ENCODE results near the gene GSC2. TPM values are rescaled to one million over a fixed set of nuclear protein-coding genes. Genes with fewer than 3 reads are reported as not detected.

GSC2 gene
- total and polyA plus RNA-seq, 9 of the 15 experiments (the other 6 are each of a cell fraction or from before 2014, with no cell fraction given) = not detected

GRCh38 chr22:19151329-19152191 lies 1.5 kb upstream of the GSC2 start:
- CTCF ChIA-PET (ENCODE audit: low intra/inter-chr PET ratio) = no interaction called here
- ATAC-seq = no peak
- TF ChIP-seq PTBP1 (IDR thresholded peaks at IDR 0.05; ENCODE audit: low read depth, low read length) = peak; percentile 92; the same call in 1 of the 2 replicates
- TF ChIP-seq RCOR1 (IDR thresholded peaks at IDR 0.05; ENCODE audit: borderline replicate concordance in 1 of 2, low read depth in 2 of 2, low read length in 2 of 2) = peak in 1 of 2 experiments; percentile 71; a peak in 2 of 4 replicates
- TF ChIP-seq ZNF583 (CRISPR knock-in tag; IDR thresholded peaks at IDR 0.05) = no peak
- no peak for TF ChIP-seq MXD1 (CRISPR knock-in tag; IDR thresholded peaks at IDR 0.05; ENCODE audit: borderline replicate concordance, poor library complexity, severe bottlenecking)
- TF ChIP-seq MTF1 (CRISPR knock-in tag; IDR thresholded peaks at IDR 0.05; ENCODE audit: borderline replicate concordance) = peak; percentile 69; the same call in 1 of the 2 replicates
- TF ChIP-seq HDAC1 (IDR thresholded peaks at IDR 0.05) = 0 out of 4 replicates have a peak, but pooled peaks of 1 of the 2 experiments have one; percentile 35
- 0 out of 2 replicates have a peak, but pooled peaks have one; percentile 5 for TF ChIP-seq ZBTB26 (CRISPR knock-in tag; IDR thresholded peaks at IDR 0.05)
- TF ChIP-seq SMARCA5 (IDR thresholded peaks at IDR 0.05) = peak; percentile 97
- TF ChIP-seq KLF10 (CRISPR knock-in tag; IDR thresholded peaks at IDR 0.05) = no peak
- no peak for TF ChIP-seq ID3 (CRISPR knock-in tag; IDR thresholded peaks at IDR 0.05)
- TF ChIP-seq ID3 (tag; IDR thresholded peaks at IDR 0.05) = 0 out of 2 replicates have a peak, but pooled peaks have one; percentile 14
- 0 out of 2 replicates have a peak, but pooled peaks have one; percentile 10 for TF ChIP-seq ETV1 (tag; conservative IDR thresholded peaks at IDR 0.05; ENCODE audit: low read depth)
- TF ChIP-seq CHD4 (IDR thresholded peaks at IDR 0.05; ENCODE audit: insufficient read depth, insufficient replicate concordance, low read depth, low read length, poor library complexity, severe bottlenecking) = peak; percentile 71
- peak; percentile 46 for TF ChIP-seq RBBP5 (IDR thresholded peaks at IDR 0.05; ENCODE audit: borderline replicate concordance, insufficient read depth, low read length, poor library complexity, severe bottlenecking)
- no peak for TF ChIP-seq HOXB6 (CRISPR knock-in tag; IDR thresholded peaks at IDR 0.05; ENCODE audit: borderline replicate concordance)
- TF ChIP-seq BACH1 (tag; IDR thresholded peaks at IDR 0.05) = no peak
- peak; percentile 52; the same call in 1 of the 2 replicates for TF ChIP-seq RUNX1 (IDR thresholded peaks at IDR 0.05; ENCODE audit: low read depth)
- TF ChIP-seq TRIM28 (IDR thresholded peaks at IDR 0.05) = peak; percentile 54; the same call in 1 of the 2 replicates
- TF ChIP-seq MCM7 (IDR thresholded peaks at IDR 0.05) = peak in 1 of 2 experiments; percentile 99; a peak in 2 of 4 replicates
- peak; percentile 23; the same call in 1 of the 2 replicates for TF ChIP-seq MTA1 (IDR thresholded peaks at IDR 0.05; ENCODE audit: borderline replicate concordance)

More at GRCh38 chr22:19151329-19152191, 1.5 kb upstream of the GSC2 start:
- Histone ChIP-seq H4K20me1 (replicated peaks; ENCODE audit: control insufficient read depth, insufficient read depth, low read length) (0 out of 2 replicates have a peak, but pooled peaks cover 3% of the 10 kb centered on the region), H3K27me3 (ENCODE audit: control insufficient read depth in 2 of 2, insufficient read depth in 2 of 2, low read length in 2 of 2) (peaks cover 45 to 74% of the 10 kb centered on the region in 2 experiments), H3K4me1 (replicated peaks in 1 of 2; ENCODE audit: control insufficient read depth in 2 of 2, insufficient read depth in 2 of 2, low read length in 2 of 2) (peaks cover 0 to 22% of the 10 kb centered on the region in 2 experiments; a peak in 2 of 5 replicates), H3K36me3 (ENCODE audit: control insufficient read depth, insufficient read depth, low read length) (no peaks in the 10 kb centered on the region), H3K4me2 (ENCODE audit: insufficient read depth, low read length) (no peak overlapping the region), H2AFZ (ENCODE audit: low read depth, low read length) (no peak overlapping the region), H3K9me3 (replicated peaks; ENCODE audit: control insufficient read depth, insufficient read depth, low read depth, low read length) (no peaks in the 10 kb centered on the region), H3K9ac (ENCODE audit: insufficient read depth in 1 of 2, low read depth in 2 of 2, low read length in 2 of 2) (no peak overlapping the region), H3K79me2 (ENCODE audit: control insufficient read depth, insufficient read depth, low read length) (no peaks in the 10 kb centered on the region), H3K9me1 (ENCODE audit: control insufficient read depth, insufficient read depth, low read length) (no peaks in the 10 kb centered on the region), H3K4me3 (no peak overlapping the region), H3K27ac (ENCODE audit: extremely low read depth, low read depth, low read length) (no peak overlapping the region)
- POLR2A ChIA-PET = interaction anchor here (0.6 to 1.0 kb wide), 4 partner anchors 17 to 158 kb away, joined by 3 to 5 read pairs (median 3); no protein-coding TSS in a partner anchor
- DNase-seq (ENCODE audit: extremely low read depth in 1 of 4, low spot score in 3 of 4) (no peak), FAIRE-seq (no peak)
- WGBS (ENCODE audit: insufficient coverage, low coverage, missing lambda C conversion rate) = 3% methylated on average over 10 of the region's 10 CpGs
- in situ Hi-C loops (cut with MboI) (no loop called here), intact Hi-C loops (cut with micrococcal nuclease) (no loop called here)
- no TSS peak for BruUV-seq (replicated peaks)

All from K562 (cell line).